HG02623 (cell line): ENCODE measurements around the gene LARP1B.
A peak's percentile ranks its signal among the peaks of the same experiment; 100 is the strongest.
"Not testable (repeated sequence)": the region's sequence is repeated elsewhere in the genome, so short reads cannot be mapped to it uniquely, and the experiment has no call there.

Experiments used
- ATAC-seq: cut with Tn5 transposase; IDR thresholded peaks from one replicate; pipeline ENCODE4 v1.9.1; 2021; ENCODE audit warnings: moderate library complexity; ENCODE audit not compliant: unreplicated experiment

The LARP1B gene

GRCh38 chr4:128134925-128135324, 73.8 kb downstream of the LARP1B start:
- no peak for ATAC-seq

- no peak for ATAC-seq
These were observed 74.3 kb downstream of the LARP1B start for GRCh38 chr4:128135391-128135790.

GRCh38 chr4:128141866-128142265, 80.8 kb downstream of the LARP1B start:
- ATAC-seq = no peak

- no peak for ATAC-seq
These were observed 84.6 kb downstream of the LARP1B start for GRCh38 chr4:128145727-128146126.

GRCh38 chr4:128153800-128154199, 92.7 kb downstream of the LARP1B start:
- no peak for ATAC-seq

GRCh38 chr4:128155231-128155855, 94.2 kb downstream of the LARP1B start:
- ATAC-seq = no peak

GRCh38 chr4:128155874-128156456, 94.9 kb downstream of the LARP1B start:
- no peak for ATAC-seq

GRCh38 chr4:128156472-128156871, 95.4 kb downstream of the LARP1B start:
- not testable (repeated sequence) for ATAC-seq

GRCh38 chr4:128158894-128159293, 97.8 kb downstream of the LARP1B start:
- no peak for ATAC-seq

GRCh38 chr4:128159967-128160366, 98.9 kb downstream of the LARP1B start:
- no peak for ATAC-seq

GRCh38 chr4:128161138-128161537, 100.0 kb downstream of the LARP1B start:
- ATAC-seq = no peak

GRCh38 chr4:128162434-128162833, 101.3 kb downstream of the LARP1B start:
- ATAC-seq = no peak

GRCh38 chr4:128163177-128164117, 102.3 kb downstream of the LARP1B start:
- no peak for ATAC-seq

GRCh38 chr4:128166982-128167381, 105.9 kb downstream of the LARP1B start:
- no peak for ATAC-seq

GRCh38 chr4:128168701-128169100, 107.6 kb downstream of the LARP1B start:
- ATAC-seq = no peak

GRCh38 chr4:128169245-128169644, 108.1 kb downstream of the LARP1B start:
- no peak for ATAC-seq

GRCh38 chr4:128176643-128177042, 115.5 kb downstream of the LARP1B start:
- no peak for ATAC-seq

- peak; percentile 57 for ATAC-seq
These were observed 116.4 kb downstream of the LARP1B start for GRCh38 chr4:128177498-128177897.

- ATAC-seq = no peak
These were observed 125.5 kb downstream of the LARP1B start for GRCh38 chr4:128186623-128187022.

GRCh38 chr4:128191115-128191781, 130.1 kb downstream of the LARP1B start:
- ATAC-seq = peak; percentile 98
